Left ventricle myocardium superior (tissue), 1 donor: ENCODE results near the gene POLR3H. TPM values are rescaled to one million over a fixed set of nuclear protein-coding genes. Genes with fewer than 3 reads are reported as not detected.

Experiments
- ATAC-seq: fragments of 200-7000 bp; cut with Tn5 transposase; one replicate; pipeline ENCODE4 v1.9.1; 2020; ENCODE audit warnings: mild to moderate bottlenecking, moderate library complexity
- DNase-seq: peaks from one replicate; pipeline ENCODE4 v3.0.0-alpha.2; 2020
- intact Hi-C: fragments of 100-400 bp; cut with micrococcal nuclease; formaldehyde crosslinking; loops from one replicate; pipeline ENCODE4 v1.11.0; 2022
- total RNA-seq: library from RNA; stranded (reverse); fragmentation: NEBNext Ultra II Directional; extraction: Animal tissue kit (Norgen Biotek cat#: 25700); gene quantifications from one replicate; pipeline ENCODE4 v1.2.1, GENCODE V29; 2021
- donor health status: DM: no; HTN: yes; CAD: no; lungs with severe emphysema.

The POLR3H gene
- total RNA-seq, 1 donor from 2014 or later, result 17.9 TPM

- ATAC-seq, result no peak
- DNase-seq, result no peak
Observed at GRCh38 chr22:41498303-41498835, 45.9 kb downstream of the POLR3H start.

GRCh38 chr22:41491374-41492100 lies 52.7 kb downstream of the POLR3H start:
- DNase-seq, result no peak
- intact Hi-C loops, result no loop called here
- ATAC-seq, result peak; percentile 27

More at GRCh38 chr22:41498303-41498835, 45.9 kb downstream of the POLR3H start:
- intact Hi-C loops, result no loop called here

GRCh38 chr22:41488596-41489385 lies 55.5 kb downstream of the POLR3H start:
- ATAC-seq, result no peak
- no peak for DNase-seq
- intact Hi-C loops, result no loop called here

DNA sequence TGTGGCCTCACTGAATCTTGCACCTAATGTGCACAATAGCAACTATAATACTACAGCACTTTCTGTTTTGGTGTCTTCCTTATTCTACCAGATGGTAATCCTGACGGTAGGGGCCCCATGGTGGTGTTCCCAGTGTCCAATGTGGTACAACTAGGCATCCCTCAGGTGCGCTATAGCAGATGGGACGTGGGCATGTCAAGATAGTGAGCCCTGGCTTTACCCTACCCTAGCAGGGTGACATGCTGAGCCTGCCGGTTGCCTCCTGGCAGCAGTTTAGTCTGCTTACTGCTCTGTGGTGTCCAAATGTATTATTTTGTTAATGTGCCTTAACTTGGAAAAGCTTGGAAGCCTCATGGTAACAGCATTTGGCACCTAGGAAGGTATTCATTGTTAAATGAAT lies 56.2 kb downstream of the POLR3H start:
- intact Hi-C loops, result no loop called here
- ATAC-seq, result no peak
- DNase-seq, result no peak

DNA sequence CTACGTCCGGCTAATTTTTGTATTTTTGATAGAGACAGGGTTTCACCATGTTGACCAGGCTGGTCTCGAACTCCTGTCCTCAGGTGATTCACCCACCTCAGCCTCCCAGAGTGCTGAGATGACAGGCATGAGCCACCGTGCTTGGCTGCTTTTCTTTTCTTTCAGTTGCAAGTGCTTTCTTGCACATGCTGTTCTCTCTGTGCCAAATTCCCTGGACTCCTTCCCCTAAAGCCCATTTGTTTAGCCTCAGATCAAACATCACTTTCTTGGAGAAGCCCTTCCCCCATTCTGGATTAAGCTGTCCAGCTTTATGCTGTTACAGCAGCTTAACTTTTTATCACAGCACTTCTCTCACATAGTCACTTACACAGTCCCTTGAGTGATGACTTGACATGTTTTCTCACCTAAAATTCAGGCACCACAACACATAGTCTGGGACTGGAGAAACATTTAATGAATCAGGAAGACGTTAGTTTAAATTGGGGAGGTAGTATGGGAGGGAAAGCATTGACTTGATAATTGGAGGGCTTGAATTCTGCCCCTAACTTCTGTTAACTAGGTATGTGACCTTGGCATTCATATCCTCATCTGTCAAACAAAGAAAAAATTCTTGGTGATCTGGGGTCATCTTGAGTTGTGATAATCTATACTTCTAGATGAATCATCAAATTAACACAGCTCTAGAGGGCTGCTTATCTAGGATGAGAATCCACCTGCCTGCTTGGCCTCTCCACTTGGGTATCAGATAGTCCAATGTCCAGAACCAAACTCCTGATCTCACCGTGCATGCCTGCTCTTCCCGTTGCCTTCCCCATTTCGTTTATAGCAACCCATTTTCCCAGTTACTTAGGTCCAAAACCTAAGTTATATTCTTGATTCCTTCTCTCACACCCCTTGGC lies 57.0 kb downstream of the POLR3H start:
- ATAC-seq, result no peak
- intact Hi-C loops, result no loop called here

GRCh38 chr22:41485033-41485432 lies 59.2 kb downstream of the POLR3H start:
- DNase-seq, result no peak

More for the DNA sequence above, 57.0 kb downstream of the POLR3H start:
- DNase-seq, result no peak

GRCh38 chr22:41482319-41482935 lies 61.8 kb downstream of the POLR3H start:
- ATAC-seq, result no peak
- no peak for DNase-seq
- intact Hi-C loops, result no loop called here

More at GRCh38 chr22:41485033-41485432, 59.2 kb downstream of the POLR3H start:
- intact Hi-C loops, result no loop called here
- no peak for ATAC-seq

- intact Hi-C loops, result no loop called here
- ATAC-seq (no peak), DNase-seq (no peak)
Observed at GRCh38 chr22:41481925-41482318, 62.3 kb downstream of the POLR3H start.

- intact Hi-C loops, result no loop called here
- ATAC-seq (peak; percentile 71), DNase-seq (no peak)
Observed at GRCh38 chr22:41481131-41481830, 63.0 kb downstream of the POLR3H start.

DNA sequence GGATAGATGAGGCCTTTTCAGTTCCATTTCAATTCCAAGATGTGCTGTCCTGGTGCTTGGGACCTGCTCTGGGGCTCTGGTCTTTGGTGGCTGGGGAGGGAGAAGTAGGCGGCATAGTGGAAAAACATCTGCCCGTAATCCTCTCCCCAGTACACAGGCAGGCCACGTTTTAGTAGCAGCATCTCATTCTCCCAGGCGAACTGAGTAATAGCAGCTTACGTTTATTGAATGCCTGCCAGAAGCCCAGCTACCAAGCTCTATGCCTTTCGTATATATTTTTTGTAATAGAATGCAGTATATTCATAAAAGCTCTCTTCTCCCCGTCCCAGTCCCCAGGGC lies 63.9 kb downstream of the POLR3H start:
- ATAC-seq (peak; percentile 21), DNase-seq (no peak)
- intact Hi-C loops, result no loop called here

- intact Hi-C loops, result no loop called here
- ATAC-seq (peak; percentile 26), DNase-seq (no peak)
Observed at GRCh38 chr22:41479671-41480396, 64.4 kb downstream of the POLR3H start.

GRCh38 chr22:41478891-41479521 lies 65.3 kb downstream of the POLR3H start:
- ATAC-seq (no peak), DNase-seq (no peak)
- intact Hi-C loops, result no loop called here

DNA sequence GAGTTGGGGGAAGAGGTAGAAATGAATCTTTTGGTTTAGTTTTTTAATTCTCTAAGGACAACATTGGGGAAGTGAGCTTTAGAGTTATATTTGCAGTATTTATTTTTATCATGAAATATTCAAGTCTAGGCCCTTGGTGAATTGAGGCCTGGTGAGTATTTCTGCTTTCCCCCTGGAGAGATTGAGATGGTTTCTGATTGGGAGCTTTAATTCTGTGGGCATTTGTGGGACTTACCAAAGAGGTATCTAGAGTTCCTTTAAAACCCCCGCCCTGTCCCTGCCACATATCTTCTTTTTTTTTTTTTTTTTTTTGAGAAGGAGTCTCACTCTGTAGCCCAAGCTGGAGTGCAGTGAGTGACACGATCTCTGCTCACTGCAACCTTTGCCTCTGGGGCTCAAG lies 65.8 kb downstream of the POLR3H start:
- intact Hi-C loops, result no loop called here
- ATAC-seq (no peak), DNase-seq (no peak)
